ENCODE results near the gene MRPL23.

- TF ChIP-seq CTCF (IDR thresholded peaks at IDR 0.05; ENCODE audit: insufficient read depth, low read depth, low read length) (no peak), EZH2 (IDR thresholded peaks at IDR 0.05; ENCODE audit: insufficient read depth, low read length) (no peak)
Measured at GRCh38 chr11:1939006-1939625, 8.0 kb upstream of the MRPL23 start.

Data from astrocyte (in vitro differentiated cells and primary cell).